Cardiac fibroblast (primary cell): ENCODE data around the gene KBTBD8.

Source experiments
- DNase-seq, 2 donors: peaks; one replicate each; pipeline versions ENCODE4 v3.0.0 to v3.0.0-alpha.2; 2010; ENCODE audit warnings: low read depth in 2 of 2
- H3K4me3 ChIP-seq, 2 donors: replicated peaks in 1 of 2; 1 replicate in 1 of 2; 2 replicates in 1 of 2; pipeline ENCODE4 v1.5.1; 2011; ENCODE audit warnings: low read depth in 2 of 2, low read length in 2 of 2, mild to moderate bottlenecking in 2 of 2, moderate library complexity in 1 of 2
- TF ChIP-seq, protein P1 (sequence below): IDR thresholded peaks from one replicate; pipeline ENCODE4 v1.5.1; 2011; ENCODE audit warnings: low read depth, mild to moderate bottlenecking, low read length, inconsistent platforms

Gene KBTBD8

DNA sequence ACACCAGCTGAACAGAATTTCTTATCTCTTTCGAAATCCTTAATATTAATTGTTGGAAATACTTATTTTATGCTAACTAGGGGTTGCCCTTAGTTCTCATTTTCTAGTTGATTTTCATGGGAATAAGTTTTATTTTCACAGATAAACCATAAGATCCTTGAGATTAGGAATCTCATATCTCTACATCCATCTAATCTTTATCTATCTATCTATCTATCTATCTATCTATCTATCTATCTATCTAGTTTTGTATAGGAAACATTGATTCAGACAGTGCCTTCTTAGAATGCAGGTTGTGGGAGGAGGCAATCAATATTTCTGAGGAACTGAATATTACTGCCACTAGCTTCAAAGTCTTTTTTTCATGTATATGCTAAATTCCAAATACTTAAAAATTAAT, 3.5 kb upstream of the KBTBD8 start:
- TF ChIP-seq, protein P1, sequence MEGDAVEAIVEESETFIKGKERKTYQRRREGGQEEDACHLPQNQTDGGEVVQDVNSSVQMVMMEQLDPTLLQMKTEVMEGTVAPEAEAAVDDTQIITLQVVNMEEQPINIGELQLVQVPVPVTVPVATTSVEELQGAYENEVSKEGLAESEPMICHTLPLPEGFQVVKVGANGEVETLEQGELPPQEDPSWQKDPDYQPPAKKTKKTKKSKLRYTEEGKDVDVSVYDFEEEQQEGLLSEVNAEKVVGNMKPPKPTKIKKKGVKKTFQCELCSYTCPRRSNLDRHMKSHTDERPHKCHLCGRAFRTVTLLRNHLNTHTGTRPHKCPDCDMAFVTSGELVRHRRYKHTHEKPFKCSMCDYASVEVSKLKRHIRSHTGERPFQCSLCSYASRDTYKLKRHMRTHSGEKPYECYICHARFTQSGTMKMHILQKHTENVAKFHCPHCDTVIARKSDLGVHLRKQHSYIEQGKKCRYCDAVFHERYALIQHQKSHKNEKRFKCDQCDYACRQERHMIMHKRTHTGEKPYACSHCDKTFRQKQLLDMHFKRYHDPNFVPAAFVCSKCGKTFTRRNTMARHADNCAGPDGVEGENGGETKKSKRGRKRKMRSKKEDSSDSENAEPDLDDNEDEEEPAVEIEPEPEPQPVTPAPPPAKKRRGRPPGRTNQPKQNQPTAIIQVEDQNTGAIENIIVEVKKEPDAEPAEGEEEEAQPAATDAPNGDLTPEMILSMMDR: no peak
- H3K4me3 ChIP-seq: no peak overlapping the region
- DNase-seq: no peak

DNA sequence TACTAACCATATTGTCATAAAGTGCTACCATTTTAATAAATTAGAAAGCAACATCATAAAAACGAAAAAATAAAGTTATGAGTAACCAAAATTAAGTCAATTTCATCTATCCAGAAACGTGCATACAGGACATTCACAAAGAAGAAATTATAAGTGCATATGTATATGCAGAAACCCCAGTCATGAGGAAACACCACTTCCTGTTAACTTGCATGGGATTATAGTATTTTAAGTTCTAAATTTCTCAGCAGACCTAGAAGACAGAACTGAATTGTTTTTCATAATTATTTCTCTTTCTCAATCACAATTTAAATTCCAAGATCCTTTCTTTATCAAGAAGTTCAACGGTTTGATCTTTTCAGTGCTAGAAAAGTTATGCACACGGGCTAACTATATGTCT, 1.4 kb upstream of the KBTBD8 start:
- DNase-seq: no peak
- TF ChIP-seq, protein P1: no peak

DNA sequence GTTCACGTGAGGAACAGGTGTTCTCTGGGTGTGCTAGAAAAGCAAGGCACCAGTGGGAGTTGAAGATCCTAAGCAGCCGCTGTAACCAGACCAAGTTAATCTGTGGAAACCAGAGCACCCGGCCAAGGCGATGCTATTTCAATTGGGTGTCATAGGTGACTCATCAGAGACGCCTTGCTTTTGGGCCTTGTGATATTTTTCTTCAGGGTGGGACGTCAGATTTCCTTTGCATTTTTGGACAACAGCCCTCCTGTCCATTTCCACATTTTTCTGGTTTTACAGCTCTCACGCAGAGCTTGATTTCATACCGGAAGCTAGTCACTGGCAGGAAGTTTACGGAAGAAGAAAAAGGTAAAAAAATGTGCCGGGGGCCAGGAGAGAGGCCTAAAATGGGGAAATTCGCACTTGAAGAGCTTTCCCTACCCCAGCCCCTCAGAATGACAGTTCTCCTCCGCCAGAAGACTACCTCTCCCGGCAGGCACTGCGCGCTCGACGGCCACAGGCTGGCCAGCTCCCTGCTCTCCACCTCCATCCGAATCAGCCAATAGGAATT, 471 bp upstream of the KBTBD8 start:
- DNase-seq: peak in 1 of 2 donors; percentile 99
- TF ChIP-seq, protein P1: no peak
- H3K4me3 ChIP-seq: peak overlapping the region; percentile 9 to 62

More for the DNA sequence above, 1.4 kb upstream of the KBTBD8 start:
- H3K4me3 ChIP-seq: no peak overlapping the region

DNA sequence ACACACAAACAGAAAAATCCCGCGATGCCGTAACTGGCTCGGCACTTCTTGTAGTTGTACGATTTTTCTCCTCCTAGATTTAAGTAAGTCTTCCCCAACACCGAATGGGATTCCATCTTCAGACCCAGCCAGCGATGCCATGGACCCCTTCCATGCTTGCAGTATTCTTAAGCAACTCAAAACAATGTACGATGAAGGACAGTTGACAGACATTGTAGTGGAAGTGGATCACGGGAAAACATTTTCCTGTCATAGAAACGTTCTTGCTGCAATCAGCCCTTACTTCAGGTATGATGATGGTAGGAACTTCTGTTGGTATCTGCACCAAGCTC, 763 bp downstream of the KBTBD8 start:
- H3K4me3 ChIP-seq: peak overlapping the region; percentile 62 to 83
- DNase-seq: peak; percentile 32 to 41
- TF ChIP-seq, protein P1: no peak

DNA sequence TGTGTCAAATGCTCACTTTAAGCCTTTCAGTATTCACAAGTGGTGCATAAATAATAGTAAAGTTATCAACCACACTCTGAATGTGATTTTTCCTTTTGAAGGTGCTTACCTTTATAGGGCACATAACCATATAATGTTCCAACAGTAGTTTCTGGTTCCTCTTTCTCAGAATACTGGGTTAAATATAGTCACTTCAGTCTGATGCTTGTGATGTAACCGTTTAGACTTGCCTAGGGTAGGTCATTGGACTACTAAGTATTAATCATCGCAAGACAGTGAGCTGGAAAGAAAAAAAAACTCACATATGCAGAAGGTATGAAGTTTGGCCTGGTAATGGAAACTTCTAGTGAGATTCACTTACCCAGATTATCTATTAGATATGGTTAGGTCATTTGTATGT, 1.9 kb downstream of the KBTBD8 start:
- DNase-seq: peak; percentile 28 to 87
- no peak overlapping the region for H3K4me3 ChIP-seq
- TF ChIP-seq, protein P1: no peak

DNA sequence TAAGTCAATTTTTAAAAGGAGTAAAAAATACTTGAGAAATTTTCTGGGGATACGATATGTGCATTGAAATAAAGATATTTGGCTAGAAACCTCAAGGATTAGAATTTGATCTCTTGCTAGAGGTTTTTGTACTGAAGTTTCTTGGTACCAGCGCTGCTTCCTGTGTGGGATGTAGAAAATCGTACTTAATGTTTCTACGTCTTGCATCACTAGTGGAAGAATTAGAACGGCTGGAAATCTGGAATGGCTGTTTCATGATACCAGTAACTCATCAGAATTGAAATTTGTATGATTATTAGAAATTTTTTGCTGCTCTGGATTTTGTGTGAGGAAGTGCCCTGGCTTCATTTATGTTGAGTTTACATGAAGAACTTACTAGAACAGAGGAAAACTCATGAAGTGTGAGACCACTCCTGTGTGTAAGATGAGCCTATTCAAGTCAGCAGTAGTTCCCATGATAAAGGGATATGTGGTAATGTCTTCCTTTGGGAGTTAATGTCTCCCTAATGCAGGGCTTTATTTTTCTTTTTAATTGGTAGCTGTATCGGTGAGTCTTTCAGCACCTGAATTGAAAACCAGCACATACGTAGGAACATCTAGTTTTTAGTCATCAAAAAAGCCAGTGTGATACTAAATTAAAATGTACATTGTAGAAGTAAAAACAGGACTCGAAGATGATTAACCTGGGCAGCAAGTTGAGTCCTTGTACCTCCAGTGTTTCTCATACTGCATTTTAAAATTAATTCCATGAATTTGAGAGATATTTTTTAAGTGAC, 3.2 kb downstream of the KBTBD8 start:
- no peak for DNase-seq
- H3K4me3 ChIP-seq: no peak overlapping the region
- TF ChIP-seq, protein P1: no peak
